Stimulated activated CD8-positive, alpha-beta memory T cell treated with anti-CD3 and anti-CD28 coated beads, Interleukin-4, amount 100 ng/mL, for 48 hours (primary cell): ENCODE results near the gene RARA.

Experiments
- DNase-seq: peaks from one replicate; pipeline ENCODE4 v3.0.0-alpha.2; 2020

RARA gene

DNA sequence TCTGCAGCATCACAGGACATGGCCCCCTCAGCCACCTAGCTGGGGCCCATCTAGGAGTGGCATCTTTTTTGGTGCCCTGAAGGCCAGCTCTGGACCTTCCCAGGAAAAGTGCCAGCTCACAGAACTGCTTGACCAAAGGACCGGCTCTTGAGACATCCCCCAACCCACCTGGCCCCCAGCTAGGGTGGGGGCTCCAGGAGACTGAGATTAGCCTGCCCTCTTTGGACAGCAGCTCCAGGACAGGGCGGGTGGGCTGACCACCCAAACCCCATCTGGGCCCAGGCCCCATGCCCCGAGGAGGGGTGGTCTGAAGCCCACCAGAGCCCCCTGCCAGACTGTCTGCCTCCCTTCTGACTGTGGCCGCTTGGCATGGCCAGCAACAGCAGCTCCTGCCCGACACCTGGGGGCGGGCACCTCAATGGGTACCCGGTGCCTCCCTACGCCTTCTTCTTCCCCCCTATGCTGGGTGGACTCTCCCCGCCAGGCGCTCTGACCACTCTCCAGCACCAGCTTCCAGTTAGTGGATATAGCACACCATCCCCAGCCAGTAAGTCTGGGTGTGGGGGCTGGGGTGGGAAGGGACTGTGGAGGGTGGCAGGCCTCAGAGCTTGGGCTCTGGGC, 22.0 kb downstream of the RARA start:
- DNase-seq, result no peak

DNA sequence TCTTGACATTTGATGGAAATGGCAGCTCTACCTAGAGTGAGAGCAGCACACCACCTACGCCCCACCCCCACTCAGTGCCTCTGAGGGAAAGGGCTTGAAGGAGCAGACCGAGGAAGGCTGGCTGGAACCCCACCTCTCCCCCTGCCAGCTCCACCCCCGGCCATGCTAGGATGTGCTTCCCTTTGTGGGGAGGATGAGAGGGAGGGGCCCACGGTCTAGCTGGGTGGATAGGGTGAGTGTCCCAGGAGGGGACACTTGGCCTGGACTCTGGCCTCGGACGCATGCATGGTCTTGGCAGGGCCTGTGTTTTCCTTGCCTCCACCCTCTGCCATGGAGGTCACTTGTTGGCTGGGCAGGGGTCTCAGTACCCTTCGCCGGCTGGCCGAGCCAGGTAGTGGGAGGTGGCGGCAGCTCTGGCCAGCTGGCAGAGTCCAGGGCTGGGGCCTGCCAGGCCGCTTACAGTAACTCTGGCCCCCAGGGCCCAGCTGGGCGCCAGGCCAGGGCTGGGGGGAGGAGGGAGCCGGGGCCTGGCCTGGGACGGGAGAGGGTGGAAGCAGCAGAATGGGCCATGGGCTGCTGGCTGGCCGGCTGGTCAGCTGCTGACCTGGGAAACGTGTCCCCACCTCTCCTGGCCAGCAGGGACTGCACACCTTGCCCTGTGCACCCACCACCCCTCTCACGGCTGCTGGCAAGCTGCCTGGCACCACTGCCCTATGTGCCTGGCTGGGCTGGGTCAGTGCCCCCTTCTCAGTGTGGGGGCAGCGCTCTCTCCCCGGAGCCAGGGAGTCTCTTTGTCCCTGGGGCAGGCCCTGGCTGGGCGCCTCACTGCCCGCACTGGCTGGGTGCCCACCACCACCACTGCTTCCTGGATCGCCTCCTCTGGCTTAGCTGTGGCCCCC, 23.0 kb downstream of the RARA start:
- DNase-seq, result no peak

- no peak for DNase-seq
These were observed 24.9 kb downstream of the RARA start for GRCh38 chr17:40333781-40334448.

DNA sequence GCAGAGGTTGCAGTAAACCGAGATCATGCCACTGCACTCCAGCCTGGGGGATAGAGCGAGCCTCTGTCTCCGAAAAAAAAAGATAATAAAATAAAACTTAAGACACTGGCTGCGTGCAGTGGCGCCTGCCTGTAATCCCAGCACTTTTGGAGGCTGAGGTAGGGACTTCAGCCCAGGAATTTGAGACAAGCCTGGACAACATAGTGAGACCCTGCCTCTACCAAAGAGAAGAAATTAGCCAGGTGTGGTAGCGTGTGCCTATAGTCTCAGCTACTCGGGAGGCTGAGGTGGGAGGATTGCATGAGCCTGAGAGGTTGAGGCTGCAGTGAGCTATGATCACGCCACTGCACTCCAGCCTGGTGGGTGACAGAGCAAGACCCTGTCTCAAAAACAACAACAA, 26.6 kb downstream of the RARA start:
- DNase-seq, result no peak

DNA sequence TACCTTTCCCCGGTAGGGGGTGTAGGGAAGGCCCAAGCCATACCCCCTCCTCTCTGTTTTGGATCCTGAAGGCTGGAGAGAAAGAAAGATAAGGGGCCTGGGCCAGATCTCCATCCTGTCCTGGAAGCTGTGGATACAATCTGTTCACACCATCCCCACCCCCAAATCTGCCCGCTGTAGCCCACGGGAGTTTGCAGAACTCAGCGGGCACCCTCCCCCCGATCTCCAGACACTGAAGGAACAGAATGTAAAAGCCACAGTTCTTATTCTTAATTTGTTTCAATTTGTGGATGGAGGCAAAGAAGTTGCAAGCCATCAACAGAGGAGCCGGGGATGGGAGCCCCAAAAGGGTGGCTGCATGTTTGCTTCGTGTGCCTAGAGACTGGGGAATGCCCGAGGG, 28.4 kb downstream of the RARA start:
- no peak for DNase-seq

- DNase-seq, result no peak
These were observed 29.1 kb downstream of the RARA start for GRCh38 chr17:40338058-40338457.

DNA sequence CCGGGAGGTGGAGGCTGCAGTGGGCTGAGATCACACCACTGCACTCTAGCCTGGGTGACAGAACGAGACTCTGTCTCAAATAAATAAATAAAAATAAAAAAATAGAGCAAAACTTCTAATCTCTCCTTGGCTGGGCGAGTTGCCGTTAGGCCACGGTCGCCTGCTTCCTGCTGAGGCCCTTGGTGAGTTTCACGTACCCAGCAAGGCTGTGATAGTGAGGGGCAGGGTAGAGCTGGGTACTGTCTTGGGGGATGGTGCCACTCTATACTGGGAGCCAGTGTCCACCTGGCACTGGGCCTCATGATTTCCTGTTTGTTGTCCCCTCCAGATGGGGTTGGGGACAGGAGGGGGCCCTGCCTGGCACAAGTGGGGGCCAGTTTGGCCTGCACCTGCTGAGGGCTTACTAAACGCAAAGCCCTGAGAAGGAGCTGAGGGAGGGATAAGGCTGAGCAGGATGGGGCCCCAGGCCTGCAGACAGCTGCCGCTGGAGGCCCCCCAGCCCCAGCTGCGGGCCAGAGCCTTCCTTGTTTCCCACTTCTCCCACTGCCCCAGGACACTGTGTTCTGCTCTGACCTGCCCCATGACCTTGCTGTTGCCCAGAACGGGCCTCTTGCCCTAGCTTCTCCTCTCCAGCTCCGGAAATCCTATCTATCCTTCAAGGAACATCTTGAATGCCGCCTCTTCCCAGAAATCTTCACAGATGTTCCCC, 30.1 kb downstream of the RARA start:
- DNase-seq, result no peak

DNA sequence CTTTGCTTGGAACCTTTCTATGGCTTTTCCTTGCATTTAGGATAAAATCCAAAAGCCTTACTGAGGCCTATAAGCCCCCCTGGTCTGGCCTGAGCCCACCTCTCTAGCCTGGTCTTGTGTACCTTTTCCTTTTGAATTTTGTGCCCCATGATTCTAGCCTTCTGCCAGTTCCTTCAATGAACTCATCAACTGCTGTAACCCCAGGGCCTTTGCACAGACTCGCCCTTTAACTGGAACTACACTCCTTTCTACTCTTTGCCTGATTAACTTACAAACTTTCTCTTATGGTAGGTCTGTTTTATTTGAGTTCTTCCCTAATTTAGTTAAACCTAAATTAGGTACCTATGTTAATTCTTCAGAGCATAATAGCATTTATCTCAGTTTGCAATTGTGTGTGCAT, 31.3 kb downstream of the RARA start:
- DNase-seq, result no peak

DNA sequence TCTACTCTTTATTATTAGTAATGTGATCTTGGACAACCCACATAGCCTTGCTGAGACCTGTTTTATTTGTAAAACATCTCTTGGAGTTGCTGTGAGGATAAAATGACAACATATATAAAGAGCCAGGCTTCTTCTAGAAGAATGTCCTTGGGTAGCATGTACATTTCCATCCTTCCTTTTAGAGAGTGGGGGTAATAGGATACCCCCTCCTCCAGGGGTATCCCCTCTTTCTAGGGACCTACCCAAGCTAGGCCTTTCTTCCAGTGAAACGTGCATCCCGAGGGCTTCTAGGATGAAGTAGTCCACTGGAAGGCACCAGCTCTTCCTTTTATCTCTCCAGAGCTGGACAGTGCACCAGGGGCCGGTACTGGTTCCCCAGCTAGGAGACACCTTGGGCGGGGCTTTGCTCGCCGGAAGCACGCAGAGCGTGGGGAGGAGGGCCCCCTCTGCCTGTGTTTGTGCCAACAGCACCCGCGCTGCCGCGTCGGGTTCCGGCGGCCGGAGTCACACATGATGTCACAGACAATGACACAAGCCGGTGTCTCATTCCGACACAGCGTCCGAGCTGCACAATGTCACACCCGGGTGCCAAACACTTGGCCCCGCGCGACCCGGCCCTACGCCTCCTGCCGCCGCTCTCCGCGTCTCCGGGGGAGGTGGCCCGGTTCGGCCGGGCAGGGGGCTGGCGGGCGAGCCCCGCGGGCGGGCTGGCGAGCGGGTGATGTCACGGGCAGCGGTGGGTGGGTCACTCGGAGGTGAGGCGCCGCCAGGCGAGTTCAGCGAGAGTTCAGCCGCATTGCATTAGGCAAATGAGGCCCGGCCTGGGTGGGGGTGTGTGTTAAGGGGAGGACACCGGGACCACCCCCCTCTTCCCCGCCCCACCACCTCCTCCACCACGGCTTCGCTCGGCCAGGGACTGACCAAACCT, 32.2 kb downstream of the RARA start:
- DNase-seq, result peak; percentile 89

DNA sequence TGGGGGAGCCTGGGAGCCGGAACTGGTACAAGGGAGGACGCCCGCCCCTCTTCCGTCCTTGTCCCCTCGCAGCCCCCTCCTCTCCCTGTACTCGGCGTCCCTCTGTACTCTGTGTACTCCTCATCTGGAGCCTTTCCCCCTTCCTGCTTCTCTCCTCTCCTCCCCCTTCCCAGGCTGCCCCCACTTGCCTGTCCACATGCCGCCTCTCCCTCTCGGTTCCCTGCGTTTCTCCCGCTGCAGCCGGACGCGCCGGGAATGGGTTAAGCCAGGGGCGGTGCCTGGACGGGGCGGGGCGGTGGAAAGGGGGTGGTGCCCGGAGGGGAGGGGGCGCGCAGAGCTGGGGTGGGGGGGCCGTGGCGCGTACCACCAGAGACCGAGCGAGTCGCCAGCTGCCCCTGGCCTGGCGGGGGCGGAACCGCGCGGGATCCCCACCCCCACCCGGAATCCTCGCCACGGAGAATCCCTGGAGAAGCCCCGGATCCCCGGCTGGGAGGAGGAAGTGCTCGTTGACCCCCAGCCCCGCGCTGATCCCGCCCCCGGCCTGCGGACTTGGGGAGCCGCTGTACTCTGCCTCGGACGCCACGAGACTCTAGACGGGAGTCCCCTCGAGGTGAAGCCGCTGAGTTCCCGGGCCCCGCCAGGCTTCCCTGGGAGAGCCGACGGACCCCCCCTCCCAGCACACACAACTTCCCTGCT, 33.0 kb downstream of the RARA start:
- DNase-seq, result no peak

DNA sequence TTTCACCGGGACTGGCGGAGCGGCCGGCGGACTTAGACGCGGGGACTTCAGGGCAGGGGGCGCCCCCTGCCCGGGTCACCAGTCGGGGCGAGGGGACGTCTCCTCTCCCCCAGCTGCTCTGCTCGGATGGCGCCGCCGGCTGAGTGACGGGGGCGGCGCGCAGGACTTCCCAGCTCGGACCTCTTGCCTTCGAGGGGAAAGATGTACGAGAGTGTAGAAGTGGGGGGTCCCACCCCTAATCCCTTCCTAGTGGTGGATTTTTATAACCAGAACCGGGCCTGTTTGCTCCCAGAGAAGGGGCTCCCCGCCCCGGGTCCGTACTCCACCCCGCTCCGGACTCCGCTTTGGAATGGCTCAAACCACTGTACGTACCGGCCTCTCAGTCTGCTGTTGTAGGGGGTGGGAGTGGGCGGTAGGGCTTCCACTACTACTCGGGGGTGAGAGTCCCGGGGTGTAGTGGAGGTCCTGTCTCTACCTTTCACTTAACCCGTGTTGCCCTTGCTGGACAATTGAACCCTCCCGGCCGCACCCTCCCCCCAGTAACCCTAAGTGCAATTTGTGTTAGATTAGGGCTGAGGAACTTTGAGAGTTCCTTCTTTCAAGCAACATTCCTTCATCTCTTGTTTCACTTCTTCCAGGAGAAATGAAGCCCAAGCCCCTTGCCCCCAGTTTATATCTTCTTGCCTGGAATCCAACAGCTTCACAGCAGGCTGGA, 33.7 kb downstream of the RARA start:
- no peak for DNase-seq

- DNase-seq, result no peak
These were observed 34.5 kb downstream of the RARA start for GRCh38 chr17:40343219-40344119.

DNA sequence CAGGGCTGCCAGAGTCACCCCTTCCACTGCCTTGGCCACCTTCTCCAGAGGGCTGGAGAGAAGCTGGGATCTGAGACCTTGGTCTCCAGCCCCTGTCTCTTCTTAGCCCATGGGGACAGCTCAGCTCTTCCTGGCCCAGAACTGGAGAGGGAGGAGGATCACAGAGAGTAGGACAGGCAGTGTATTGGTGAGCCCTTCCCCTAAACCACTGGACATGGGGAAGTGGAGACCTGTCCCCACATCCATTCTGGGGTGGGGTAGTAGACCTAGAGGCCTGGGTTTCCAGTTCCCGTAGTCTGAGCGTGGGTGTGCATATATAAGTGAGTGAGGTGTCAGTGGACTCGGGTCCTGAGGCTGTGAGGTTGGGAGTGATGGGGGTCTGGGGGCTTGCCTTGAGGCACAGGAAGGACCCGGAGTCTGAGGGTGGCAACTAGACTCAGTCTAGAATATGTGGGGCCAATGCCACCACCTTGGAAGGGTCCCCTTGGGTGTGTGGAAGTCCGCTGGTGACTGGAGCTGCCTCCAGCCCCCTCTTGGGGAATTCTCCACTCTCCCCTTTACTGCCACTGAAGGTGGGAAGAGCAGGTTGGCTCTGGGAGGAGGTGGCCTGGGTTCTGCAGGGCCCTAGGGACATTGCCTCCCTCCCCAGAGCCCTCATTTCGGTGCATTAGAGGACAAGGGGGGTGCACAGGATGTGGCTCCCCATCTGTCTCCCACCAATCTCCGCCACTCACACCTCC, 35.6 kb downstream of the RARA start:
- DNase-seq, result no peak

DNA sequence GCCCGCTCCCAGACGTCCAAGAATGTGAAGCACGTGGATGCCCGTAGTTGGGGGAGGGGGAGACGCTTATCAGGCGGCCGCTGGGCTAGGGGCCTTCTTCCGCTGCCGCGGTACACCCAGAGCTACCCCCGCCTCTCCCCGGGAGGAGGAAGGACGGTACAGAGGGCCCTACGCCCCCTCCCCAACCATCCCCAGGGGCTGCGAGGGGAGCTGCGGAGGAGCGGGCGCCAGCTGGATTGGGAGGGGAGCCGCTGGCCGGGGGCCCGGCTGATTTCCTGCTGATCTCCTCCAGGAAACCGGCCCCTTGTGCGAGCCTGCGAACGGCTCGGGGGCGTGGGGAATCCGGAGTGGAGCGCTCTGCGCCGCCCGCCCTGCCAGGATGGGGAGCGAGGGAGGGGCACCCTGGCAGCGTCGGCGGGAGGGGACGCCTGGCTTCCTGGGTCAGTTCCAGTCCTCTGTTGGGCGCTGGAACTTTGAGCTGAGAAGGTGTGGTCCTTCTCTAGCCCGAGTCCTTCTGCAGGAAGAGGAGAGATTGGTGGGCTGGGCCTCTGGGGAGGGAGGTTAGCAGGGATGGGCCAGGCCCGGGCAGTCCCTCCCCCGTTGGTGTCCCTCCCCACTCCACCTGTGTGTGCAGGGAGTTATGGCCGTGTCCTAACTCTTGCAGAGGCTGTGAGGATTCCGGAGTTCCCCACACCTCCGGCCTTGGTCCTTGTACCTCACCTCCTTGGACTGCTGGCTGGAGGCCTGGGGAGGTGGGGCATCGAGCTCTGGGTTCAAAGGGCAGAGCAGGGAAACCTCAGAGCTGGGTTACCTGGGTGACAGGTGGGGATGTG, 36.4 kb downstream of the RARA start:
- DNase-seq, result no peak

- no peak for DNase-seq
These were observed 37.2 kb downstream of the RARA start for GRCh38 chr17:40345994-40346764.

- no peak for DNase-seq
These were observed 37.8 kb downstream of the RARA start for GRCh38 chr17:40346765-40347158.
